LNCaP clone FGC (cell line): ENCODE measurements around the gene DENND4A.

ENCODE experiments used
- DNase-seq: peaks from one replicate; pipeline ENCODE4 v3.0.0-alpha.2; 2011; ENCODE audit warnings: low read depth
- H3K4me3 ChIP-seq: 2 replicates; pipeline ENCODE4 v1.5.1; 2011; ENCODE audit warnings: mild to moderate bottlenecking, low read depth, low read length, control low read depth
- TF ChIP-seq, protein P1 (sequence below): IDR thresholded peaks from 2 replicates; pipeline ENCODE4 v1.5.1; 2012; ENCODE audit warnings: mild to moderate bottlenecking; ENCODE audit not compliant: control insufficient read depth, insufficient read depth; ENCODE audit errors: extremely low read depth

DENND4A gene

DNA sequence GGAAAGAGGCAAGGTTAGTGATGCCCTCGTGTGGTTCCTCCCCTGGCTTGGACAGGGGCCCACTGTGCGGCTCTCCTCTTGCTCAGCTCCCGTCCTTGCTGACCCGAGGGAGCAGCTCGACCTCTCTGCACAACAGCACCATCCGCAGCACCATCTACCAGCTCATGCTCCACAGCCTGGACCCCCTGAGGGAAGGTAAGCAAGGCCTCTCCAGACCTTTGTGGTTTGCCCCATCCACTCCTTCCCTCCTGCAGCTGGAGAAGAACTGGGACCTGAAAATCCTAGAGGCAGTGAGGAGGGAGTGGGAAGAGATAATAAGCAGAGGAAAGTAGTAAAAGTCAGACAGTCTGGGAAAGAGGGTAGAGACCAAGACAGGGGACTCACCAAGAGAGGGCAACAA is 152.6 kb downstream of the DENND4A start:
- TF ChIP-seq, protein P1, sequence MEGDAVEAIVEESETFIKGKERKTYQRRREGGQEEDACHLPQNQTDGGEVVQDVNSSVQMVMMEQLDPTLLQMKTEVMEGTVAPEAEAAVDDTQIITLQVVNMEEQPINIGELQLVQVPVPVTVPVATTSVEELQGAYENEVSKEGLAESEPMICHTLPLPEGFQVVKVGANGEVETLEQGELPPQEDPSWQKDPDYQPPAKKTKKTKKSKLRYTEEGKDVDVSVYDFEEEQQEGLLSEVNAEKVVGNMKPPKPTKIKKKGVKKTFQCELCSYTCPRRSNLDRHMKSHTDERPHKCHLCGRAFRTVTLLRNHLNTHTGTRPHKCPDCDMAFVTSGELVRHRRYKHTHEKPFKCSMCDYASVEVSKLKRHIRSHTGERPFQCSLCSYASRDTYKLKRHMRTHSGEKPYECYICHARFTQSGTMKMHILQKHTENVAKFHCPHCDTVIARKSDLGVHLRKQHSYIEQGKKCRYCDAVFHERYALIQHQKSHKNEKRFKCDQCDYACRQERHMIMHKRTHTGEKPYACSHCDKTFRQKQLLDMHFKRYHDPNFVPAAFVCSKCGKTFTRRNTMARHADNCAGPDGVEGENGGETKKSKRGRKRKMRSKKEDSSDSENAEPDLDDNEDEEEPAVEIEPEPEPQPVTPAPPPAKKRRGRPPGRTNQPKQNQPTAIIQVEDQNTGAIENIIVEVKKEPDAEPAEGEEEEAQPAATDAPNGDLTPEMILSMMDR = no peak
- no peak overlapping the region for H3K4me3 ChIP-seq
- no peak for DNase-seq

DNA sequence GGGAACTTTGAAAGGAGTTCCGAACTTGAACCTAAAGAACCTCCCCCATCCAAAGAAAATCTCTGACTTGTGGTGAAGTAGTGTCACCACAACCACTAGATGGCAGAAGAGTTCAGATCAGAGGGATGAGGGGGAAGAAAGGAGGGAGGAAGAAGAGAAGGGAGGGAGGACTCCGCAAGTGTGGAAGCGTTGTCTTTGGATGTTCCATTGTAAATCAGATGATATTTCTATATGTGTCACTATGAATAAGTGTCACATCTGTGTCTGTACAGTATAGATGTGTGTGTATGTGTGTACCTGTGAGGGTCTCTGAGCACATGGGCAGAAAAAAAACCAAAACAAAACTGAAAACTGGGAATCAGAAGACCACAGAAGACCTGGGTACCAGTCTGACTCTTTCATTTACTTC is 153.4 kb downstream of the DENND4A start:
- TF ChIP-seq, protein P1 = peak; percentile 85
- DNase-seq = peak; percentile 61
- H3K4me3 ChIP-seq = no peak overlapping the region

DNA sequence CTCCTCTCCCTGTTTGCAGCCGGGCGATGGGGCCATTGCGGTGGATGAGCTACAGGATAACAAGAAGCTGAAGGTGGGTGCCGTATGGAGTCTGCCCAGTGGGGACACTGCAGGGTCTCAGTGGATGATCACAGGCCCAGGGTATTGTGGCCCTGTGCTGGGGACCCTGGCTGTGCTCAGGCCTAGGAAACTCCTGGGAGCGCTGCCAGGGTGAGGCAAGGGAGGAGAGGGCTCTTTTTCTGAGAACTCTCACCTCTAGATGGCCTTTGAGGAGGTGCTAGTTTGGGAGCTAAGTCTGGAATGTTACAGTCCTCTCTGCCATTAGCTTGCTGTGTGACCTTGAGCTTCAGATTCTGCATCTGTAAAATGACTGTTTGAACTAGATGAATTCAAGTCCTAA is 154.0 kb downstream of the DENND4A start:
- no peak for DNase-seq
- no peak overlapping the region for H3K4me3 ChIP-seq
- TF ChIP-seq, protein P1 = 0 out of 2 replicates have a peak, but pooled peaks have one; percentile 2

DNA sequence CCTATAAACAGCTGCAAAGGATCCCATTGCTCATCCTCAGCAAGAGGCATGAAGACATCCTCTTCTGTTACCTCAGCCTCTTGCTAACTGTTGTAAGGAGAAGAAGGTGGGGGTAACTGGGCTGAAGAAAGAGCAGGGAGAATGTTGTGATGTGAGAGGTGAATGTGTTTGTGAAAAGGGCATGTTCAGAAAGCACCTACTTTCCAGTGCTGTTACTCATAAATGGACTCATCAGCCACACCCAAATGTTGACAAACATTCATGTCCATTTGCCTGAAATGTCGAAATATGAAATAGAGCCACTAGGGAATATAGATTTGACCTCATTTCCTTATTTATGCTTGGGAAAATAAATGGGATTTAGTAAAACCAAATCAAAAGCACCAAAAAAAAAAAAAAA is 157.7 kb downstream of the DENND4A start:
- DNase-seq = no peak
- H3K4me3 ChIP-seq = no peak overlapping the region
- TF ChIP-seq, protein P1 = no peak

DNA sequence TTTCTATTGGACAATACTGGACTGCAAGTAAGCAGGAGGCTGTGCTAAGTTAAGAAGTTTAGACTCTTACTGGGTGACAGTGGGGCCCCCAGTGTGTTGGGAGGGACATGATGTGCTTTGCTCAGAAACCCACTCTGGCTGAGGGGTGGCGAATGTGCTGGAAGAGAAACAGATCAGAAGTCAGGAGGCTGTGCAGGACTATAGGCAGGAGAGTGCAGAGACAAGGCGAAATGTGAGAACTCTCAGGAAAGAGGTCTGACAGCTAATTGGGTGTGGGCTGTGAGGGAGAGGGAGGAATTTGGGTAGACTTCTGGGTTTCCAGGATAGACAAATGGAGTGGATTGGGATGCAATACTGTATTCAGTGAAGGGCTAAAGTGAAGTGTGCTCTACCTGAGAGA is 158.3 kb downstream of the DENND4A start:
- H3K4me3 ChIP-seq = no peak overlapping the region
- DNase-seq = no peak
- TF ChIP-seq, protein P1 = no peak

DNA sequence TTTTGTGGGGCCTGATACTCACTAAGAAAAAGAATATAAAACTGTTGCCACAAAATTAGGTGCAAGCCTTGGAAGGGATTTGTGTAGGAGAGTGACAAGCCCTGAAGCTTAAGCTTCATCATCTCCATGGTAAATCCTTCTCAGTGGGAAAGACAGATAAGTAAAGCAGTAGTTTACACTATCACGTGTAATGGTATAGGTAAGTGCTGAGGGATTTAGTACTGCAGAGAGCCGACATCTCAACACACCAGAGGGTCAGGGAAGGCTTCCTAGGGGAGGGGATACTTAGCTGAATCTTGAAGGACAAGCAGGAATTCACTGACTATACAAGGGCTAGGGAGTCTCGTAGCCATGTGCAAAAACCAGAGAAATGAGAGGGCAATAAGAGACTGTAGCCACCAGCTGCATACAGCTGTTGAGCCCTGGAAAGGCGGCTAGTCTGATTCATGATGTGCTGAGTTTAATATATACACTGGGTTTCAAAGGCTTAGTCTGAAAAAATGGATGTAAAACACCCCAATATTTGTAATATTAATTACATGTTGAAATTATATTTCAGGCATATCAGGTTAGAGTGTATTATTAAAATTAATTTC is 159.2 kb downstream of the DENND4A start:
- DNase-seq = no peak
- TF ChIP-seq, protein P1 = no peak
- H3K4me3 ChIP-seq = no peak overlapping the region

DNA sequence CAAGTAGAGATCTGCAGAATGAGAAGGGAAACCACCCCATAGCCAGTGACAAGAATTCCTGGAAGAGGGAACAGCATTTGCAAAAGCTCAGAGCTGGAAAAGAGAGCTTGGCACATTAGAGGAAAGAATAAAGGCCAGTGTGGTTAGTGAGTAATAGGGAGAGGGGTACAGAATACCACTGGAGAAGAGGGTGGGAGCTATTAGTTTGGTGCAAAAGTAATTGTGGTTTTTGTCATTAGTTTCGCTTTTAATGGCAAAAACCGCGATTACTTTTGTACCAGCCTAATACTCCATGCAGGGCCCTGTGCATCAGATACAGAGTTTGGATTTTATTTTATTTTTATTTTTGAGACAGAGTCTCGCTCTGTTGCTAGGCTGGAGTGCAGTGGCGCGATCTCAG is 160.6 kb downstream of the DENND4A start:
- TF ChIP-seq, protein P1 = no peak
- no peak for DNase-seq
- no peak overlapping the region for H3K4me3 ChIP-seq
